Tibial nerve (tissue), 4 donors: Measurements from ENCODE around the gene KCTD16. TPM values are rescaled to one million over a fixed set of nuclear protein-coding genes. Genes with fewer than 3 reads are reported as not detected.

Source experiments
- DNase-seq, 2 donors: peaks; one replicate each; pipeline ENCODE4 v3.0.0-alpha.2; 2019; ENCODE audit warnings: low spot score in 2 of 2
- H3K27ac ChIP-seq, 4 donors: fragments of 200-600 bp; sonication (generic) in 3 of 4; one replicate each; pipeline ENCODE4 v1.5.1; 2017 to 2019; ENCODE audit warnings: mild to moderate bottlenecking in 1 of 4
- H3K27me3 ChIP-seq, 2 donors: fragments of 200-600 bp; sonication (generic) in 1 of 2; one replicate each; pipeline versions ENCODE4 v1.5.1 to v1.6.0; 2017 to 2019
- H3K36me3 ChIP-seq, 3 donors: fragments of 200-600 bp; sonication (generic); one replicate each; pipeline ENCODE4 v1.5.1; 2018 to 2019
- H3K4me1 ChIP-seq, 4 donors: fragments of 200-600 bp; sonication (generic) in 3 of 4; one replicate each; pipeline ENCODE4 v1.5.1; 2017 to 2019
- H3K4me3 ChIP-seq, 4 donors: fragments of 200-600 bp; sonication (generic) in 3 of 4; one replicate each; pipeline ENCODE4 v1.5.1; 2017 to 2019; ENCODE audit warnings: mild to moderate bottlenecking in 1 of 4, moderate library complexity in 1 of 4
- H3K9me3 ChIP-seq, 4 donors: fragments of 200-600 bp; sonication (generic) in 3 of 4; one replicate each; pipeline ENCODE4 v1.5.1; 2017 to 2019
- CTCF ChIP-seq, 5 experiments: fragments of 200-600 bp in 3 of 5; fragments of 450-650 bp in 2 of 5; sonication (generic) in 3 of 5; IDR thresholded peaks; one replicate each; pipeline ENCODE4 v1.5.1; 2016 to 2019; ENCODE audit warnings: antibody characterized with exemption in 5 of 5, mild to moderate bottlenecking in 3 of 5, moderate library complexity in 2 of 5
- EP300 ChIP-seq, 2 donors: sonication (generic); formaldehyde crosslinking; IDR thresholded peaks; one replicate each; pipeline ENCODE4 v1.6.1; 2017; ENCODE audit warnings: antibody characterized with exemption in 2 of 2, mild to moderate bottlenecking in 1 of 2
- POLR2A ChIP-seq, 2 donors: fragments of 450-650 bp; IDR thresholded peaks; one replicate each; pipeline ENCODE4 v1.6.1; 2017; ENCODE audit warnings: antibody characterized with exemption in 2 of 2, mild to moderate bottlenecking in 2 of 2, moderate library complexity in 2 of 2
- WGBS, 2 donors: methylation state at CpG; one replicate each; pipeline ENCODE4 v1.1.5; 2018; 5-methylcytosine and 5-hydroxymethylcytosine counted together
- total RNA-seq, 4 donors: library from RNA; depleted of rRNA; stranded (reverse); fragments of >200 nt; gene quantifications; one replicate each; pipeline ENCODE4 v1.1.0, GENCODE V29; 2016

The KCTD16 gene
- total RNA-seq, 4 donors from 2014 or later, result under 0.01 to 0.44 (median 0.41) TPM

GRCh38 chr5:144448457-144448856 lies 277.8 kb downstream of the KCTD16 start:
- no peak overlapping the region for H3K4me3 ChIP-seq
- H3K27me3 ChIP-seq, result no peaks in the 10 kb centered on the region
- no peaks in the 10 kb centered on the region for H3K36me3 ChIP-seq
- no peaks in the 10 kb centered on the region for H3K4me1 ChIP-seq
- no peak for DNase-seq
- no peak overlapping the region for H3K27ac ChIP-seq
- WGBS, 2 donors, result 88 to 90% methylated on average over 2 of the region's 2 CpGs
- no peaks in the 10 kb centered on the region for H3K9me3 ChIP-seq
- TF ChIP-seq EP300 (IDR thresholded peaks at IDR 0.05) (no peak), POLR2A (IDR thresholded peaks at IDR 0.05) (no peak), CTCF (IDR thresholded peaks at IDR 0.05) (no peak)

GRCh38 chr5:144451187-144451973 lies 280.7 kb downstream of the KCTD16 start:
- no peak for DNase-seq
- H3K27me3 ChIP-seq, result no peaks in the 10 kb centered on the region
- no peaks in the 10 kb centered on the region for H3K9me3 ChIP-seq
- no peaks in the 10 kb centered on the region for H3K36me3 ChIP-seq
- TF ChIP-seq EP300 (IDR thresholded peaks at IDR 0.05) (no peak), CTCF (IDR thresholded peaks at IDR 0.05) (no peak), POLR2A (IDR thresholded peaks at IDR 0.05) (no peak)
- 86 to 90% methylated on average over 2 of the region's 2 CpGs for WGBS, 2 donors
- H3K4me1 ChIP-seq, result no peaks in the 10 kb centered on the region
- no peak overlapping the region for H3K4me3 ChIP-seq
- no peak overlapping the region for H3K27ac ChIP-seq

- no peak for DNase-seq
- Histone ChIP-seq H3K27me3 (no peaks in the 10 kb centered on the region), H3K9me3 (no peaks in the 10 kb centered on the region), H3K27ac (no peak overlapping the region), H3K36me3 (no peaks in the 10 kb centered on the region), H3K4me1 (no peaks in the 10 kb centered on the region), H3K4me3 (no peak overlapping the region)
- 60 to 62% methylated on average over 4 of the region's 4 CpGs for WGBS, 2 donors
- TF ChIP-seq POLR2A (IDR thresholded peaks at IDR 0.05), result no peak
- TF ChIP-seq CTCF (IDR thresholded peaks at IDR 0.05), result no peak
- no peak for TF ChIP-seq EP300 (IDR thresholded peaks at IDR 0.05)
Measured at GRCh38 chr5:144453753-144454152, 283.1 kb downstream of the KCTD16 start.

- WGBS, 2 donors, result 72 to 79% methylated on average over 3 of the region's 3 CpGs
- Histone ChIP-seq H3K27me3 (no peaks in the 10 kb centered on the region), H3K9me3 (no peaks in the 10 kb centered on the region), H3K4me3 (no peak overlapping the region), H3K27ac (no peak overlapping the region), H3K36me3 (no peaks in the 10 kb centered on the region), H3K4me1 (no peaks in the 10 kb centered on the region)
- no peak for TF ChIP-seq POLR2A (IDR thresholded peaks at IDR 0.05)
- TF ChIP-seq EP300 (IDR thresholded peaks at IDR 0.05), result no peak
- TF ChIP-seq CTCF (IDR thresholded peaks at IDR 0.05), result no peak
- DNase-seq, result no peak
Measured at GRCh38 chr5:144457160-144457559, 286.5 kb downstream of the KCTD16 start.

- Histone ChIP-seq H3K4me1 (no peaks in the 10 kb centered on the region), H3K27me3 (no peaks in the 10 kb centered on the region), H3K9me3 (no peaks in the 10 kb centered on the region), H3K4me3 (no peak overlapping the region), H3K36me3 (no peaks in the 10 kb centered on the region), H3K27ac (no peak overlapping the region)
- WGBS, 2 donors, result 87 to 88% methylated on average over 4 of the region's 4 CpGs
- no peak for DNase-seq
- no peak for TF ChIP-seq EP300 (IDR thresholded peaks at IDR 0.05)
- TF ChIP-seq POLR2A (IDR thresholded peaks at IDR 0.05), result no peak
- no peak for TF ChIP-seq CTCF (IDR thresholded peaks at IDR 0.05)
Measured at GRCh38 chr5:144458216-144458615, 287.5 kb downstream of the KCTD16 start.
